K562 (cell line): ENCODE measurements around the gene CBFA2T3. TPM values are rescaled to one million over a fixed set of nuclear protein-coding genes. Genes with fewer than 3 reads are reported as not detected.
A peak's percentile ranks its signal among the peaks of the same experiment; 100 is the strongest.

Experiments
- ATAC-seq: fragments of 200-7000 bp; cut with Tn5 transposase; 3 replicates; pipeline ENCODE4 v1.9.1; 2020; ENCODE audit warnings: moderate library complexity
- BruUV-seq: library from RNA; stranded (reverse); fragments of 400-500 nt; replicated peaks from 2 replicates; lab custom pipeline; 2021; lab: Mats Ljungman, UMichigan
- CTCF ChIA-PET: fragments of 300-600 bp; formaldehyde crosslinking; extraction: SDS; loops from one replicate; lab custom pipeline; 2021; ENCODE audit warnings: low intra/inter-chr PET ratio; lab: Yijun Ruan, JAX
- POLR2A ChIA-PET: fragments of 300-600, 350-650 bp; sonication (Branson Sonifier 250); formaldehyde crosslinking; extraction: SDS; loops from one replicate; lab custom pipeline; 2021; ENCODE audit warnings: antibody characterized with exemption, inconsistent platforms; lab: Yijun Ruan, JAX
- DNase-seq, 4 experiments: peaks; one replicate each; pipeline versions ENCODE4 v3.0.0 to v3.0.0-alpha.2; 2011 to 2018; ENCODE audit warnings: low spot score in 3 of 4, mixed read lengths in 3 of 4; ENCODE audit errors: extremely low read depth in 1 of 4
- FAIRE-seq: peaks from 2 replicates; lab custom pipeline; 2011; peaks lifted over from hg19 to GRCh38; lab: Jason Lieb, UNC
- H2AFZ ChIP-seq: 2 replicates; pipeline ENCODE4 v1.6.0; 2011; ENCODE audit warnings: low read depth, low read length, control low read depth, inconsistent platforms
- H3K27ac ChIP-seq: fragments of 200-600 bp; 3 replicates; pipeline ENCODE4 v1.8.0; 2011; ENCODE audit warnings: low read depth, mild to moderate bottlenecking, control low read depth, inconsistent platforms, low read length, moderate library complexity, mixed read lengths; ENCODE audit errors: extremely low read depth
- H3K27me3 ChIP-seq, 2 experiments: fragments of 300-600 bp in 1 of 2; 2 replicates in 1 of 2; 3 replicates in 1 of 2; pipeline versions ENCODE4 v1.6.0 to v1.8.0; 2011; ENCODE audit warnings: inconsistent platforms in 2 of 2, low read length in 2 of 2, mild to moderate bottlenecking in 1 of 2, mixed read lengths in 1 of 2, moderate library complexity in 1 of 2; ENCODE audit not compliant: control insufficient read depth in 2 of 2, insufficient read depth in 2 of 2
- H3K36me3 ChIP-seq: fragments of 300-600 bp; 3 replicates; pipeline ENCODE4 v1.8.0; 2011; ENCODE audit warnings: mild to moderate bottlenecking, low read length, inconsistent platforms; ENCODE audit not compliant: control insufficient read depth, insufficient read depth
- H3K4me1 ChIP-seq, 2 experiments: fragments of 200-600 bp in 1 of 2; replicated peaks in 1 of 2; 2 replicates in 1 of 2; 3 replicates in 1 of 2; pipeline versions ENCODE4 v1.5.1 to v1.8.0; 2011; ENCODE audit warnings: inconsistent platforms in 2 of 2, low read length in 2 of 2, mild to moderate bottlenecking in 1 of 2, mixed read lengths in 1 of 2, moderate library complexity in 1 of 2; ENCODE audit not compliant: control insufficient read depth in 2 of 2, insufficient read depth in 2 of 2
- H3K4me2 ChIP-seq: 2 replicates; pipeline ENCODE4 v1.6.1; 2011; ENCODE audit warnings: low read length, control low read depth, inconsistent platforms, mixed read lengths; ENCODE audit not compliant: insufficient read depth
- H3K4me3 ChIP-seq: fragments of 200-600 bp; sonication (generic), shearing (Covaris generic); 2 replicates; pipeline ENCODE4 v1.5.1; 2016; ENCODE audit warnings: control low read depth, inconsistent platforms
- H3K79me2 ChIP-seq: fragments of 200-600 bp; 3 replicates; pipeline ENCODE4 v1.8.0; 2011; ENCODE audit warnings: low read length, inconsistent platforms; ENCODE audit not compliant: control insufficient read depth, insufficient read depth
- H3K9ac ChIP-seq, 2 experiments: 2 replicates each; pipeline versions ENCODE4 v1.6.0 to v1.6.1; 2011; ENCODE audit warnings: low read depth in 2 of 2, low read length in 2 of 2, control low read depth in 1 of 2, inconsistent platforms in 1 of 2, mild to moderate bottlenecking in 1 of 2, mixed read lengths in 1 of 2; ENCODE audit not compliant: insufficient read depth in 1 of 2
- H3K9me1 ChIP-seq: one replicate; pipeline ENCODE4 v1.6.0; 2011; ENCODE audit warnings: inconsistent platforms, mild to moderate bottlenecking, low read length, moderate library complexity; ENCODE audit not compliant: control insufficient read depth, insufficient read depth
- H3K9me3 ChIP-seq: replicated peaks from 2 replicates; pipeline ENCODE4 v1.5.1; 2011; ENCODE audit warnings: low read depth, low read length, inconsistent platforms; ENCODE audit not compliant: control insufficient read depth, insufficient read depth
- H4K20me1 ChIP-seq: replicated peaks from 2 replicates; pipeline ENCODE4 v1.6.1; 2011; ENCODE audit warnings: low read length, inconsistent platforms, mixed read lengths; ENCODE audit not compliant: control insufficient read depth, insufficient read depth
- NCOR1 ChIP-seq: fragments of 450-650 bp; IDR thresholded peaks from 2 replicates; pipeline ENCODE4 v1.6.1; 2016; ENCODE audit warnings: mild to moderate bottlenecking, moderate library complexity
- NRF1 ChIP-seq, 2 experiments: fragments of 450-650 bp; IDR thresholded peaks in 1 of 2; conservative IDR thresholded peaks in 1 of 2; 2 replicates each; pipeline ENCODE4 v1.6.1; 2014; ENCODE audit warnings: mild to moderate bottlenecking in 2 of 2
- ZFP36 ChIP-seq: fragments of 150-350 bp; IDR thresholded peaks from 2 replicates; pipeline ENCODE4 v1.6.1; 2018; ENCODE audit warnings: low read length, low read depth; ENCODE audit not compliant: partially characterized antibody
- ZNF263 ChIP-seq: sonication (generic); formaldehyde crosslinking; IDR thresholded peaks from 2 replicates; pipeline ENCODE4 v1.8.0; 2022; ENCODE audit warnings: mild to moderate bottlenecking, missing genetic modification reagents, borderline replicate concordance
- ZNF436 ChIP-seq: fragments of 250-450, 450-650 bp; sonication (Bioruptor Pico); formaldehyde crosslinking; IDR thresholded peaks from 2 replicates; pipeline ENCODE4 v1.7.0; 2020; ENCODE audit warnings: mild to moderate bottlenecking
- WGBS: fragments of 100-300 bp; shearing (Covaris generic); methylation state at CpG from one replicate; pipeline ENCODE4 v1.1.6; 2016; ENCODE audit warnings: low coverage, mixed read lengths; ENCODE audit not compliant: insufficient coverage; ENCODE audit errors: missing lambda C conversion rate; 5-methylcytosine and 5-hydroxymethylcytosine counted together
- in situ Hi-C: fragments of 300-500 bp; cut with MboI; formaldehyde crosslinking; loops from 4 replicates; pipeline ENCODE4 v1.15.0; 2018; ENCODE audit warnings: inconsistent platforms, mixed read lengths
- intact Hi-C: fragments of 100-400 bp; cut with micrococcal nuclease; formaldehyde crosslinking; loops from 2 replicates; pipeline ENCODE4 v1.14.2; 2022
- polyA plus RNA-seq, 8 experiments: library from polyadenylated mRNA; depleted of rRNA in 4 of 8; stranded (reverse) in 5 of 8; unstranded in 3 of 8; fragments of >200 nt; fragmentation: Nextera tagmentation in 2 of 8; fragmentation: Illumina TruSeq in 1 of 8; extraction: Ambion mirVana in 2 of 8; extraction: Trizol in 1 of 8; gene quantifications; 2 replicates each; pipeline versions ENCODE4 v1.2.1 to v1.2.3, GENCODE V29; 2011 to 2014; ENCODE audit warnings: inconsistent platforms in 1 of 8, missing spikeins in 1 of 8
- total RNA-seq, 7 experiments: library from RNA; depleted of rRNA in 6 of 7; stranded (reverse); fragments of >200 nt in 6 of 7; fragmentation: Illumina TruSeq in 2 of 7; extraction: Trizol in 2 of 7; gene quantifications; 2 replicates each; pipeline versions ENCODE4 v1.2.1 to v1.2.3, GENCODE V29; 2011 to 2021; ENCODE audit warnings: low replicate concordance in 1 of 7

Gene CBFA2T3
- total and polyA plus RNA-seq, 9 of the 15 experiments (the other 6 are each of a cell fraction or from before 2014, with no cell fraction given) = 2.3 to 145 (median 6.7) TPM

- POLR2A ChIA-PET = interaction anchor here (0.5 to 1.0 kb wide), 4 partner anchors 8 to 87 kb away, joined by 3 to 4 read pairs (median 4); no protein-coding TSS in a partner anchor
- 87% methylated on average over 19 of the region's 24 CpGs for WGBS
- CTCF ChIA-PET = no interaction called here
- no peak for ATAC-seq
- no peak for DNase-seq
- Histone ChIP-seq H3K36me3 (no peaks in the 10 kb centered on the region; the same call in 2 of the 3 replicates), H2AFZ (no peak overlapping the region), H3K9ac (peak overlapping the region in 1 of 2 experiments; percentile 42; a peak in 1 of 4 replicates), H4K20me1 (no peaks in the 10 kb centered on the region), H3K27ac (no peak overlapping the region; the same call in 2 of the 3 replicates), H3K79me2 (no peaks in the 10 kb centered on the region), H3K4me3 (no peak overlapping the region), H3K9me3 (no peaks in the 10 kb centered on the region), H3K4me1 (peaks cover 0 to 47% of the 10 kb centered on the region in 2 experiments; a peak in 2 of 5 replicates), H3K9me1 (no peaks in the 10 kb centered on the region), H3K27me3 (no peaks in the 10 kb centered on the region), H3K4me2 (no peak overlapping the region)
- in situ Hi-C loops = no loop called here
- no peak for FAIRE-seq
- intact Hi-C loops = no loop called here
- TF ChIP-seq ZNF263 (peak; percentile 43; the same call in 1 of the 2 replicates), ZFP36 (peak; percentile 90), NCOR1 (no peak), ZNF436 (CRISPR knock-in tag) (peak; percentile 56; the same call in 1 of the 2 replicates), NRF1 (conservative IDR thresholded peaks at IDR 0.05 in 1 of 2, IDR thresholded peaks at IDR 0.05 in 1 of 2) (no peak)
- no TSS peak for BruUV-seq
Measured at GRCh38 chr16:88839745-88840599, 137.0 kb downstream of the CBFA2T3 start.
